Measurements from ENCODE around the gene ARGLU1. TPM values are rescaled to one million over a fixed set of nuclear protein-coding genes. Genes with fewer than 3 reads are reported as not detected.

Gene ARGLU1
- total RNA-seq, 4 donors from 2014 or later: 46.7 to 77.2 (median 62.6) TPM

- 86% methylated on average over 17 of the region's 17 CpGs for WGBS
- Histone ChIP-seq H3K4me3 (no peak overlapping the region), H3K27ac (replicated peaks in 1 of 4) (no peak overlapping the region), H3K4me1 (peaks cover 18 to 57% (median 52%) of the 10 kb centered on the region in 4 donors), H3K27me3 (no peaks in the 10 kb centered on the region), H3K9me3 (no peaks in the 10 kb centered on the region), H3K36me3 (peaks cover 0 to 33% (median 20%) of the 10 kb centered on the region in 4 donors)
- intact Hi-C loops (cut with DNase I): no loop called here
- no peak for TF ChIP-seq POLR2A (IDR thresholded peaks at IDR 0.05; ENCODE audit: low read depth)
- TF ChIP-seq POLR2AphosphoS5 (IDR thresholded peaks at IDR 0.05): no peak
- TF ChIP-seq, protein P1, sequence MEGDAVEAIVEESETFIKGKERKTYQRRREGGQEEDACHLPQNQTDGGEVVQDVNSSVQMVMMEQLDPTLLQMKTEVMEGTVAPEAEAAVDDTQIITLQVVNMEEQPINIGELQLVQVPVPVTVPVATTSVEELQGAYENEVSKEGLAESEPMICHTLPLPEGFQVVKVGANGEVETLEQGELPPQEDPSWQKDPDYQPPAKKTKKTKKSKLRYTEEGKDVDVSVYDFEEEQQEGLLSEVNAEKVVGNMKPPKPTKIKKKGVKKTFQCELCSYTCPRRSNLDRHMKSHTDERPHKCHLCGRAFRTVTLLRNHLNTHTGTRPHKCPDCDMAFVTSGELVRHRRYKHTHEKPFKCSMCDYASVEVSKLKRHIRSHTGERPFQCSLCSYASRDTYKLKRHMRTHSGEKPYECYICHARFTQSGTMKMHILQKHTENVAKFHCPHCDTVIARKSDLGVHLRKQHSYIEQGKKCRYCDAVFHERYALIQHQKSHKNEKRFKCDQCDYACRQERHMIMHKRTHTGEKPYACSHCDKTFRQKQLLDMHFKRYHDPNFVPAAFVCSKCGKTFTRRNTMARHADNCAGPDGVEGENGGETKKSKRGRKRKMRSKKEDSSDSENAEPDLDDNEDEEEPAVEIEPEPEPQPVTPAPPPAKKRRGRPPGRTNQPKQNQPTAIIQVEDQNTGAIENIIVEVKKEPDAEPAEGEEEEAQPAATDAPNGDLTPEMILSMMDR (IDR thresholded peaks at IDR 0.05): no peak
- no peak for TF ChIP-seq EP300 (IDR thresholded peaks at IDR 0.05)
- DNase-seq (ENCODE audit: extremely low spot score): no peak
These were observed 74.3 kb downstream of the ARGLU1 start for GRCh38 chr13:106493533-106494220.

GRCh38 chr13:106492588-106493475 lies 75.1 kb downstream of the ARGLU1 start:
- intact Hi-C loops (cut with DNase I): no loop called here
- Histone ChIP-seq H3K27ac (replicated peaks in 1 of 4) (no peak overlapping the region), H3K4me3 (no peak overlapping the region), H3K27me3 (no peaks in the 10 kb centered on the region), H3K9me3 (no peaks in the 10 kb centered on the region), H3K36me3 (peaks cover 0 to 33% (median 20%) of the 10 kb centered on the region in 4 donors), H3K4me1 (peaks cover 11 to 49% (median 43%) of the 10 kb centered on the region in 4 donors)
- DNase-seq (ENCODE audit: extremely low spot score): no peak
- 93% methylated on average over 54 of the region's 54 CpGs for WGBS
- no peak for TF ChIP-seq EP300 (IDR thresholded peaks at IDR 0.05)
- TF ChIP-seq, protein P1 (IDR thresholded peaks at IDR 0.05): no peak
- TF ChIP-seq POLR2A (IDR thresholded peaks at IDR 0.05; ENCODE audit: low read depth): no peak
- TF ChIP-seq POLR2AphosphoS5 (IDR thresholded peaks at IDR 0.05): no peak

DNA sequence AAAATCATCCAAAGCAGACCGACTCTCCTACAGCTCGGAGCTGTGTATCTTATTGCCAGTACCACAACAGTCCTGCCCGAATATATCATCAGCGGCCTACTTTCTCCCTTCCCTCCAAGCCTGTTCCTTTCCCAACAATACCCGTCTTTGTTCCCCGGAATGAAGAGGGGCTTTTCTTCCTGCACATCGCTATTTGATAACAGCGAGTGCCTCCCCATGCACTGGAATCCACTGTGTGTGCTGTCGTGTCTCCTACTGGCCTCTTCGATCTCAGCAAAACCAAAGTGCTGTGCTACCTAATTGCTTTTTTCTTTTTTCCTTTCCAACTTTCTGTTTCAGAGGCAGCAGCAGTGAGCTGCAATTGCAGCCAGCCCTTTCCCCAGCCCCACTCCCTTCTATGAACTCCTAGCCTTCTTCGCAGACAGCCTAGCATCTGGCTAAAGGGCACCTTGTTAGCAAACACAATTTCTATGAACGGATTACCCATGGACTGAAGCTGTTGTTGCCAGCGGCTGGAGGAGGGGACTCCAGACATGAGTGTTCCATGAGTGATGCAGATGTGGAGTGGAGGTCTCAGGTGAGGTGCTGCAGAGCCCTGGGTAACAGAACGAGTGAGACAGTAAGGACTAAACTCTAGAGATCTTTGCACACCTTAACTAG lies 75.9 kb downstream of the ARGLU1 start:
- H3K9me3 ChIP-seq: no peaks in the 10 kb centered on the region
- no peaks in the 10 kb centered on the region for H3K27me3 ChIP-seq
- H3K36me3 ChIP-seq: peaks cover 0 to 33% (median 20%) of the 10 kb centered on the region in 4 donors
- no peak for DNase-seq (ENCODE audit: extremely low spot score)
- intact Hi-C loops (cut with DNase I): no loop called here
- H3K4me1 ChIP-seq: peaks cover 10 to 41% (median 36%) of the 10 kb centered on the region in 4 donors
- H3K4me3 ChIP-seq: no peak overlapping the region
- no peak for TF ChIP-seq EP300 (IDR thresholded peaks at IDR 0.05)
- TF ChIP-seq POLR2A (IDR thresholded peaks at IDR 0.05; ENCODE audit: low read depth): no peak
- no peak for TF ChIP-seq POLR2AphosphoS5 (IDR thresholded peaks at IDR 0.05)
- TF ChIP-seq, protein P1 (IDR thresholded peaks at IDR 0.05): no peak
- H3K27ac ChIP-seq (replicated peaks in 1 of 4): peak overlapping the region in 1 of 4 donors; percentile 29
- WGBS: 81% methylated on average over 14 of the region's 14 CpGs

Other genes with a start within 250 kb of the ARGLU1 start
- gene EFNB2, start 32.5 kb downstream of the ARGLU1 start, total RNA-seq: 10 to 100 TPM in 3 of 4 donors, 1 to 10 TPM in 1; 10.0 to 20.2 (median 17.5) TPM